H1 (cell line): ENCODE measurements around the gene GALNT18. TPM values are rescaled to one million over a fixed set of nuclear protein-coding genes. Genes with fewer than 3 reads are reported as not detected.

ENCODE experiments used
- CTCF ChIA-PET: fragments of 300-600 bp; sonication (Branson Sonifier 250); formaldehyde crosslinking; loops from one replicate; lab custom pipeline; 2021; ENCODE audit not compliant: partially characterized antibody; lab: Charles Lee
- POLR2A ChIA-PET: fragments of 300-600 bp; sonication (Branson Sonifier 250); formaldehyde crosslinking; loops from one replicate; lab custom pipeline; 2021; ENCODE audit warnings: inconsistent platforms; ENCODE audit not compliant: partially characterized antibody; lab: Charles Lee
- DNase-seq, 2 experiments: peaks; one replicate each; pipeline versions ENCODE4 v3.0.0 to v3.0.0-alpha.2; 2010 to 2022; ENCODE audit warnings: low spot score in 2 of 2, low read depth in 1 of 2, mixed read lengths in 1 of 2
- FAIRE-seq: peaks from 2 replicates; lab custom pipeline; 2011; peaks lifted over from hg19 to GRCh38; lab: Jason Lieb, UNC
- H2AFZ ChIP-seq: 2 replicates; pipeline ENCODE4 v1.8.1; 2012; ENCODE audit warnings: low read length, inconsistent platforms
- H2AK5ac ChIP-seq: 2 replicates; pipeline ENCODE4 v1.6.1; 2013; ENCODE audit warnings: low read depth, low read length
- H2BK120ac ChIP-seq: replicated peaks from 2 replicates; pipeline ENCODE3; 2013; ENCODE audit warnings: low read depth, low read length, inconsistent platforms
- H2BK12ac ChIP-seq: 2 replicates; pipeline ENCODE4 v1.6.1; 2013; ENCODE audit warnings: low read depth, low read length
- H2BK15ac ChIP-seq: 2 replicates; pipeline ENCODE4 v1.6.1; 2013; ENCODE audit warnings: low read length
- H2BK20ac ChIP-seq: 2 replicates; pipeline ENCODE4 v1.6.1; 2013; ENCODE audit warnings: low read length
- H2BK5ac ChIP-seq: 2 replicates; pipeline ENCODE4 v1.6.1; 2013; ENCODE audit warnings: low read depth, low read length
- H3K14ac ChIP-seq: 2 replicates; pipeline ENCODE4 v1.6.1; 2013; ENCODE audit warnings: inconsistent platforms; ENCODE audit not compliant: insufficient read length
- H3K18ac ChIP-seq: 2 replicates; pipeline ENCODE4 v1.6.1; 2013; ENCODE audit warnings: low read length; ENCODE audit errors: extremely low read depth
- H3K23ac ChIP-seq: 2 replicates; pipeline ENCODE4 v1.6.1; 2013; ENCODE audit warnings: inconsistent platforms; ENCODE audit not compliant: insufficient read length
- H3K23me2 ChIP-seq: 2 replicates; pipeline ENCODE4 v1.6.1; 2013; ENCODE audit warnings: low read depth, low read length
- H3K27ac ChIP-seq: 2 replicates; pipeline ENCODE4 v1.6.1; 2011; ENCODE audit warnings: low read depth, low read length, inconsistent platforms
- H3K27me3 ChIP-seq, 4 experiments: replicated peaks in 1 of 4; 1 replicate in 1 of 4; 2 replicates in 3 of 4; pipeline versions ENCODE4 v1.6.1 to v1.8.1; 2011 to 2013; ENCODE audit warnings: low read length in 3 of 4, mild to moderate bottlenecking in 3 of 4, inconsistent platforms in 2 of 4, mixed read lengths in 2 of 4, moderate library complexity in 1 of 4; ENCODE audit not compliant: control insufficient read depth in 3 of 4, insufficient read depth in 3 of 4; ENCODE audit errors: extremely low read depth in 1 of 4
- H3K36me3 ChIP-seq, 4 experiments: 2 replicates each; pipeline versions ENCODE4 v1.6.1 to v1.8.1; 2011 to 2013; ENCODE audit warnings: mild to moderate bottlenecking in 4 of 4, low read length in 3 of 4, moderate library complexity in 2 of 4, control low read depth in 1 of 4, inconsistent platforms in 1 of 4; ENCODE audit not compliant: insufficient read depth in 4 of 4, control insufficient read depth in 2 of 4
- H3K4ac ChIP-seq: replicated peaks from 2 replicates; pipeline ENCODE3; 2013; ENCODE audit warnings: low read length, low read depth, mixed read lengths, inconsistent platforms; ENCODE audit not compliant: insufficient read length
- H3K4me1 ChIP-seq, 4 experiments: replicated peaks in 1 of 4; 1 replicate in 1 of 4; 2 replicates in 3 of 4; pipeline versions ENCODE4 v1.6.1 to v1.8.1; 2011 to 2013; ENCODE audit warnings: low read length in 3 of 4, inconsistent platforms in 2 of 4, mixed read lengths in 1 of 4; ENCODE audit not compliant: insufficient read depth in 4 of 4, control insufficient read depth in 3 of 4
- H3K4me2 ChIP-seq, 2 experiments: 2 replicates each; pipeline versions ENCODE4 v1.6.1 to v1.8.1; 2011 to 2013; ENCODE audit warnings: low read depth in 2 of 2, low read length in 2 of 2, control low read depth in 1 of 2, inconsistent platforms in 1 of 2, mild to moderate bottlenecking in 1 of 2; ENCODE audit not compliant: insufficient read depth in 1 of 2
- H3K4me3 ChIP-seq, 4 experiments: fragments of 200-600, 300-600 bp in 1 of 4; sonication (generic), shearing (Covaris generic), sonication (Bioruptor Twin) in 1 of 4; 2 replicates each; pipeline versions ENCODE4 v1.5.1 to v1.8.1; 2011 to 2016; ENCODE audit warnings: low read length in 4 of 4, low read depth in 3 of 4, control low read depth in 2 of 4, inconsistent platforms in 2 of 4, mild to moderate bottlenecking in 2 of 4, mixed read lengths in 1 of 4, moderate library complexity in 1 of 4; ENCODE audit not compliant: insufficient read depth in 2 of 4; ENCODE audit errors: extremely low read depth in 1 of 4
- H3K56ac ChIP-seq: replicated peaks from 2 replicates; pipeline ENCODE3; 2013; ENCODE audit warnings: low read depth, mild to moderate bottlenecking, mixed read lengths, low read length, inconsistent platforms; ENCODE audit not compliant: insufficient read length
- H3K79me1 ChIP-seq: 2 replicates; pipeline ENCODE4 v1.6.1; 2013; ENCODE audit warnings: low read depth, low read length, control low read depth
- H3K79me2 ChIP-seq, 2 experiments: 2 replicates each; pipeline versions ENCODE4 v1.6.1 to v1.8.1; 2012 to 2013; ENCODE audit warnings: low read length in 2 of 2, mild to moderate bottlenecking in 2 of 2, inconsistent platforms in 1 of 2; ENCODE audit not compliant: insufficient read depth in 2 of 2, control insufficient read depth in 1 of 2
- H3K9ac ChIP-seq, 4 experiments: replicated peaks in 1 of 4; 1 replicate in 1 of 4; 2 replicates in 3 of 4; pipeline versions ENCODE4 v1.6.1 to v1.8.1; 2011 to 2013; ENCODE audit warnings: low read depth in 3 of 4, low read length in 3 of 4, control low read depth in 2 of 4, mild to moderate bottlenecking in 2 of 4, moderate library complexity in 2 of 4, inconsistent platforms in 1 of 4; ENCODE audit errors: extremely low read depth in 1 of 4
- H3K9me3 ChIP-seq, 2 experiments: 2 replicates each; pipeline versions ENCODE4 v1.6.1 to v1.8.1; 2012 to 2013; ENCODE audit warnings: mild to moderate bottlenecking in 2 of 2, moderate library complexity in 2 of 2, control low read depth in 1 of 2, inconsistent platforms in 1 of 2, low read depth in 1 of 2, low read length in 1 of 2, mixed read lengths in 1 of 2; ENCODE audit not compliant: insufficient read depth in 2 of 2
- H4K20me1 ChIP-seq, 2 experiments: replicated peaks in 1 of 2; 2 replicates each; pipeline versions ENCODE3 to v1.8.1; 2011 to 2013; ENCODE audit warnings: inconsistent platforms in 2 of 2, low read length in 2 of 2, mild to moderate bottlenecking in 1 of 2; ENCODE audit not compliant: insufficient read depth in 2 of 2, control insufficient read depth in 1 of 2
- H4K5ac ChIP-seq: 2 replicates; pipeline ENCODE4 v1.6.1; 2013; ENCODE audit warnings: low read length, low read depth, mixed read lengths, inconsistent platforms; ENCODE audit not compliant: insufficient read length
- H4K8ac ChIP-seq: 2 replicates; pipeline ENCODE4 v1.8.0; 2013; ENCODE audit warnings: mild to moderate bottlenecking, moderate library complexity, low read length, inconsistent platforms; ENCODE audit not compliant: insufficient read depth; ENCODE audit errors: extremely low read depth
- H4K91ac ChIP-seq: replicated peaks from 2 replicates; pipeline ENCODE3; 2013; ENCODE audit warnings: low read length, mixed read lengths, inconsistent platforms; ENCODE audit not compliant: insufficient read length
- HDAC2 ChIP-seq, 2 experiments: fragments of 300-600 bp in 1 of 2; sonication (generic) in 1 of 2; IDR thresholded peaks; 2 replicates each; pipeline ENCODE4 v1.6.1; 2011 to 2012; ENCODE audit warnings: low read depth in 2 of 2, low read length in 2 of 2, mild to moderate bottlenecking in 2 of 2, moderate library complexity in 2 of 2, borderline replicate concordance in 1 of 2, inconsistent platforms in 1 of 2
- JUN ChIP-seq: IDR thresholded peaks from 2 replicates; pipeline ENCODE4 v1.6.1; 2011; ENCODE audit warnings: low read depth, mild to moderate bottlenecking, improper control_type of control experiment, low read length
- JUND ChIP-seq: IDR thresholded peaks from 2 replicates; pipeline ENCODE4 v1.6.1; 2011; ENCODE audit warnings: mild to moderate bottlenecking, improper control_type of control experiment, low read length
- POLR2A ChIP-seq, 2 experiments: IDR thresholded peaks; 1 replicate in 1 of 2; 2 replicates in 1 of 2; pipeline ENCODE4 v1.6.1; 2011; ENCODE audit warnings: low read depth in 2 of 2, low read length in 2 of 2, mild to moderate bottlenecking in 2 of 2; ENCODE audit errors: control extremely low read depth in 1 of 2
- POU5F1 ChIP-seq: IDR thresholded peaks from 2 replicates; pipeline ENCODE4 v1.6.1; 2011; ENCODE audit warnings: low read depth, mild to moderate bottlenecking, low read length, moderate library complexity
- RXRA ChIP-seq: IDR thresholded peaks from 2 replicates; pipeline ENCODE4 v1.6.1; 2011; ENCODE audit warnings: low read depth, mild to moderate bottlenecking, low read length, moderate library complexity; ENCODE audit not compliant: insufficient read depth
- SAP30 ChIP-seq: fragments of 300-600 bp; sonication (generic); IDR thresholded peaks from 2 replicates; pipeline ENCODE4 v1.7.1; 2012; ENCODE audit warnings: low read length, moderate library complexity, mild to moderate bottlenecking, inconsistent platforms; ENCODE audit not compliant: insufficient read depth, insufficient replicate concordance
- SIX5 ChIP-seq: IDR thresholded peaks from 2 replicates; pipeline ENCODE4 v1.6.1; 2011; ENCODE audit warnings: mild to moderate bottlenecking, low read depth, low read length
- TBP ChIP-seq: IDR thresholded peaks from 2 replicates; pipeline ENCODE4 v1.6.1; 2011; ENCODE audit warnings: low read depth, low read length, improper control_type of control experiment
- WGBS, 2 experiments: shearing (Covaris generic) in 1 of 2; methylation state at CpG; one replicate each; pipeline versions ENCODE4 v1.1.6 to v1.1.7; 2013 to 2015; ENCODE audit warnings: low lambda C conversion rate in 2 of 2, mixed read lengths in 2 of 2, inconsistent platforms in 1 of 2, low coverage in 1 of 2, missing lambda C conversion rate in 1 of 2; ENCODE audit not compliant: insufficient replicate concordance in 2 of 2, insufficient coverage in 1 of 2, insufficient read length in 1 of 2; ENCODE audit errors: extremely low coverage in 1 of 2, missing lambda C conversion rate in 1 of 2; 5-methylcytosine and 5-hydroxymethylcytosine counted together
- polyA plus RNA-seq, 7 experiments: library from polyadenylated mRNA; depleted of rRNA in 3 of 7; stranded (reverse) in 5 of 7; unstranded in 2 of 7; fragments of >200 nt in 5 of 7; fragments of 200-250 nt in 2 of 7; gene quantifications; 1 replicate in 5 of 7; 2 replicates in 1 of 7; 4 replicates in 1 of 7; pipeline versions ENCODE4 v1.2.1 to v1.2.3, GENCODE V29; 2011 to 2013; ENCODE audit warnings: missing spikeins in 2 of 7, mixed read lengths in 2 of 7
- total RNA-seq: library from RNA; stranded (reverse); fragmentation: NEBNext Ultra II Directional; extraction: Animal tissue kit (Norgen Biotek cat#: 25700); gene quantifications from 2 replicates; pipeline ENCODE4 v1.2.1, GENCODE V29; 2021

GALNT18 gene
- total and polyA plus RNA-seq, 2 of the 8 experiments (the other 6 are each of a cell fraction or from before 2014, with no cell fraction given), result 6.0 to 9.4 TPM

GRCh38 chr11:11421509-11421908 is 200.3 kb downstream of the GALNT18 start:
- WGBS, 2 experiments, result 38% methylated on average over 2 of the region's 2 CpGs; no CpG with 5 or more reads in 1 of the 2 experiments
- no peaks in the 10 kb centered on the region for H3K23me2 ChIP-seq
- peaks cover 0 to 9% (median 1%) of the 10 kb centered on the region in 4 experiments; a peak in 6 of 7 replicates for H3K4me1 ChIP-seq
- POLR2A ChIA-PET, result no interaction called here
- H2BK20ac ChIP-seq, result no peak overlapping the region
- H3K14ac ChIP-seq, result no peak overlapping the region
- H3K9me3 ChIP-seq, result no peaks in the 10 kb centered on the region
- no peak overlapping the region for H4K8ac ChIP-seq
- no peak overlapping the region for H4K91ac ChIP-seq
- no peak overlapping the region; a peak in 1 of 4 replicates for H3K4me2 ChIP-seq
- no peak overlapping the region for H2BK15ac ChIP-seq
- H2BK120ac ChIP-seq, result no peak overlapping the region
- H2BK12ac ChIP-seq, result no peak overlapping the region
- no peak overlapping the region for H3K4me3 ChIP-seq
- H3K27me3 ChIP-seq, result no peaks in the 10 kb centered on the region
- no peak overlapping the region for H3K23ac ChIP-seq
- no peaks in the 10 kb centered on the region for H3K36me3 ChIP-seq
- H3K56ac ChIP-seq, result no peak overlapping the region
- CTCF ChIA-PET, result interaction anchor here (0.6 to 1.4 kb wide), 7 partner anchors 14 to 348 kb away, joined by 3 to 5 read pairs (median 3); partner anchors contain the start of gene GALNT18
- H2AFZ ChIP-seq, result no peak overlapping the region
- FAIRE-seq (no peak), DNase-seq (no peak)
- H3K18ac ChIP-seq, result no peak overlapping the region
- H3K4ac ChIP-seq, result no peak overlapping the region
- no peak overlapping the region for H2AK5ac ChIP-seq
- peaks cover 0 to 1% of the 10 kb centered on the region in 2 experiments for H4K20me1 ChIP-seq
- H3K79me1 ChIP-seq, result no peaks in the 10 kb centered on the region
- H4K5ac ChIP-seq, result no peak overlapping the region
- H2BK5ac ChIP-seq, result no peak overlapping the region
- H3K27ac ChIP-seq, result no peak overlapping the region
- no peak overlapping the region for H3K9ac ChIP-seq
- H3K79me2 ChIP-seq, result no peaks in the 10 kb centered on the region
- no peak for TF ChIP-seq JUND
- TF ChIP-seq SIX5, result no peak
- TF ChIP-seq TBP, result no peak
- TF ChIP-seq SAP30, result no peak
- TF ChIP-seq JUN, result no peak
- TF ChIP-seq HDAC2 (IDR thresholded peaks at IDR 0.05; ENCODE audit: borderline replicate concordance in 1 of 2, low read depth in 2 of 2, low read length in 2 of 2), result no peak
- no peak for TF ChIP-seq RXRA
- no peak for TF ChIP-seq POLR2A (IDR thresholded peaks at IDR 0.05; ENCODE audit: control extremely low read depth in 1 of 2, low read depth in 2 of 2, low read length in 2 of 2)
- TF ChIP-seq POU5F1, result no peak
